Left cardiac atrium (tissue), 4 donors: Measurements from ENCODE around the gene POLR3H. TPM values are rescaled to one million over a fixed set of nuclear protein-coding genes. Genes with fewer than 3 reads are reported as not detected.
"Not testable (repeated sequence)": the region's sequence is repeated elsewhere in the genome, so short reads cannot be mapped to it uniquely, and the experiment has no call there.

Experiments used
- ATAC-seq, 2 donors: fragments of 200-7000 bp; cut with Tn5 transposase; one replicate each; pipeline ENCODE4 v1.9.1; 2020; ENCODE audit warnings: mild to moderate bottlenecking in 2 of 2, moderate library complexity in 2 of 2
- DNase-seq: peaks from one replicate; pipeline ENCODE4 v3.0.0-alpha.2; 2020
- intact Hi-C, 2 donors: fragments of 100-400 bp; cut with DNase I; formaldehyde crosslinking; loops; one replicate each; pipeline versions ENCODE4 v1.14.1 to v1.15.1; 2022 to 2023
- long read RNA-seq: library from polyadenylated mRNA; unstranded; transcript quantifications from one replicate; pipeline ENCODE4 v2.0.0, GENCODE V29; 2021
- total RNA-seq, 2 donors: library from RNA; stranded (reverse); fragmentation: NEBNext Ultra II Directional; extraction: Animal tissue kit (Norgen Biotek cat#: 25700); gene quantifications; one replicate each; pipeline ENCODE4 v1.2.1, GENCODE V29; 2021
- donor health status: DM: no; HTN: yes; CAD: no.
- donor health status: DM: no; HTN: yes; CAD: no; lungs with severe emphysema.
- donor health status: DM: yes; HTN: yes; CAD: no.
- donor health status: Dilated cardiomyopathy.

Gene POLR3H, protein sequence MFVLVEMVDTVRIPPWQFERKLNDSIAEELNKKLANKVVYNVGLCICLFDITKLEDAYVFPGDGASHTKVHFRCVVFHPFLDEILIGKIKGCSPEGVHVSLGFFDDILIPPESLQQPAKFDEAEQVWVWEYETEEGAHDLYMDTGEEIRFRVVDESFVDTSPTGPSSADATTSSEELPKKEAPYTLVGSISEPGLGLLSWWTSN
- 10 to 100 TPM; 25.0 to 34.0 TPM for total RNA-seq
- long read RNA-seq, full-length matches to known transcripts = 31 of 37 reads
- long read RNA-seq, partial matches to known transcripts = 1 of 37 reads
- long read RNA-seq, other reads (novel, unspliced or antisense) = 5 of 37 reads

DNA sequence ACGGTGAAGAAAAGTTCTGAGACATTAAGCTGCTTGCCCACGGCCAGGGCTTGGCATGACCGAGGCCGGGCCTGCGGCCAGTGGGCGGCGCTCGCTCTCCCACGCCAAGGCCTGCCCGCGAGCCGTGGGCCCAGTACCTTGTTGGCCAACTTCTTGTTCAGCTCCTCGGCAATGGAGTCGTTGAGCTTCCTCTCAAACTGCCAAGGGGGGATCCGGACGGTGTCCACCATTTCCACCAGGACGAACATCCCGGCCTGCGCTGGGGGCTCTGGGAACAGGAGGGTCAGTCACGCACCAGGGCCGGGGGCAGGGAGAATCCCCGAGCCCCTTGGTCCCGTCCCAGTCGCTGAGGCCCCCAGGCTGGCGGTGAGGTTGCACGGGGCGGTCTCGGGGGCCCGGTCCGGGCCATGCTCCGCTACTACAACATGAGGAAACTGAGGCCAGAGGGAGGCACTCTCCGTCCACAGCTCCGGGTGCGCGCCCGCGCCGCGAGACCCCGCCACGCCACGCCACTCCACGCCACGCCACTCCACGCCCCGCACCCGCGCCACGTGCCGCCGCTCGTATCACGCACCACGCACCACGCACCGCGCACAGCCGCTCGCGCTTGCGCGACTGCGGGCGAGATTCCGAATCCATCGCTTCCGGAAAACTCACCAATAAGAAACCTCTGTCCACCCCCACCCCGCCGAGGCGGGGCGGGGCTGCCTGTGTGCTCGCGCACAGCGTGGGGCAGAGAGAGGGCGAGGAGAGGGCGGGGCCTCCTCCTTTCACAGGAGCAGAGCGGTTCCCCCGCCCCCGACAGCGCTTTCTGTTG lies at the start of gene POLR3H:
Gene POLR3H (minus strand): TSS at position 617 of the 817 bp plus-strand sequence. CDS start 369 bp downstream, at position 248.
- DNase-seq (peak; percentile 99), ATAC-seq (peak; percentile 99)
- intact Hi-C loops = no loop called here

GRCh38 chr22:41593336-41593960 lies 49.2 kb upstream of the POLR3H start:
- intact Hi-C loops, ATAC-seq, DNase-seq: not testable (repeated sequence)

- DNase-seq (peak; percentile 100), ATAC-seq (peak; percentile 99)
- intact Hi-C loops = no loop called here
These were observed 45.3 kb upstream of the POLR3H start, which contains the start of gene PMM1 for GRCh38 chr22:41589391-41590241. TSS of gene PMM1 (minus strand) at chr22:41589840. CDS start at chr22:41589805, 35 bp downstream.

DNA sequence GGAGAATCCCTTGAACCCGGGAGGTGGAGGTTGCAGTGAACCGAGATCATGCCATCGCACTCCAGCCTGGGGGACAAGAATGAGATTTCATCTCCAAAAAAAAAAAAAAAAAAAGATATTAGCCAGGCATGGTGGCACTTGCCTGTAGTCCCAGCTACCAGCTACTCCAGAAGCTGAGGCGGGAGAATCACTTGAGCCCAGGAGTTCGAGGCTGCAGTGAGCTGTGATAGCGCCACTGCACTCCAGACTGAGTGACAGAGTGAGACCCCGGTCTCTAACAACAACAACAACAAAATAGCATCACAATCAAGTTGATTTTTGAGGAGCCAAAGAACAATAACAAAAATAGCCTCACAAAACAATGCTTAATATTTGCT lies 43.1 kb upstream of the POLR3H start:
- ATAC-seq = no peak
- no peak for DNase-seq
- intact Hi-C loops = no loop called here

DNA sequence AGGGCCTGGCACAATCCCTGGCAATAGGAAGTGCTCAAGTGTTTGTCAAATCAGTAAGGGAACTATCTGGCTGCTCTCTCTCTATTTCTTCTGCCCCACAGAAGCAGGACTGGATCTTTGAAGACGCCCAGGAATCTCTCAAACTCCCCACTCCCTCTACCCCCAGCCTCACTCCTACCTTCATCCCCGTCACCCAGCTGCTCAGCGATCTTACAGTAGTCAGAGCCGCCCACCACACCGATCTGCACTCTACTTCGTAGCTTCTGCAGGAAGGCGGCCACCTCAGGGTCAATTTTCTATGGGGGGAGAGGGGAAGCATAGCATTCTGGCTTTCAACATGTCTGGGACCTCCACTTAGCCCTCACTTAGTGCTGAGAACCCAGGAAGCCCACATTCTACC lies 41.6 kb upstream of the POLR3H start:
- intact Hi-C loops = no loop called here
- no peak for ATAC-seq

DNA sequence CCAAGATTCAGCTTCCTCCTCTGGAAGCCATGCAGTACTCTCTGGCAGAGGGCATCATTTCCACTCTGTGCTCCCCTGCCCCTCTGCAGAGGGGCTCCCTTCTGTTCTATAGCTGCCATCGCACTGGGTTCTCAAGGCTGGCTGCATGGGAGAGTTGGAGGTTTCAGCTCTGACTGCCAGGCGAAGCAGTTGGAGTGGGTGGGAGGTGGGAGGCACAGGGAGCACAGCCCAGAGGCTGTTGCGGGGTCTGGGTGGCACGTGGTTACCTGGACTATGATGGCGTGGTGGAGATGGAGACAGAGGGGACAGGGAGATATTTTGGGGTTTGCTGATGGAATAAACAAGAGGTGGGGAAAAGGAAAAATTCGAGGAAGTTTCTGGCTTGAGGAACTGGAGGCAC lies 40.6 kb upstream of the POLR3H start:
- intact Hi-C loops = no loop called here
- DNase-seq (no peak), ATAC-seq (no peak)

More for the DNA sequence above, 41.6 kb upstream of the POLR3H start:
- DNase-seq = no peak

- intact Hi-C loops = no loop called here
- no peak for ATAC-seq
- no peak for DNase-seq
These were observed 38.4 kb upstream of the POLR3H start for GRCh38 chr22:41582694-41583093.

DNA sequence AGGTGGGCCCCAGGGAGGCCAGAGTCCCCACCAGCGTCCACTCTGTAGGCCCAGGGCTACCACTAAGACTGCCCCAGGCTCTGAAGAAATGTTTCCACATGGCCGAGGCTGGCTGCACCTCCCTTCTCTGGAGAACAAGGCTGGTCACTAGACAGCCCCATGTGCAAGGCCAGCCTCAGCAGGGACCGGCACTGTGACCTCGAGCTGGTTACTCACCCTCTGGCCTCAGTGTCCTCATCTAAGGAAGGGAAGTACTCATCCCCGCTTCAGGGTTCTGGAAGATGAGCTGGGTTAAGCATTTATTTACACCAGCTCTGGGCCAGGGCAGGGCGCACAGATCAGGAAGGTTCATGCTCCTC lies 35.7 kb upstream of the POLR3H start:
- intact Hi-C loops = no loop called here
- DNase-seq (no peak), ATAC-seq (no peak)

DNA sequence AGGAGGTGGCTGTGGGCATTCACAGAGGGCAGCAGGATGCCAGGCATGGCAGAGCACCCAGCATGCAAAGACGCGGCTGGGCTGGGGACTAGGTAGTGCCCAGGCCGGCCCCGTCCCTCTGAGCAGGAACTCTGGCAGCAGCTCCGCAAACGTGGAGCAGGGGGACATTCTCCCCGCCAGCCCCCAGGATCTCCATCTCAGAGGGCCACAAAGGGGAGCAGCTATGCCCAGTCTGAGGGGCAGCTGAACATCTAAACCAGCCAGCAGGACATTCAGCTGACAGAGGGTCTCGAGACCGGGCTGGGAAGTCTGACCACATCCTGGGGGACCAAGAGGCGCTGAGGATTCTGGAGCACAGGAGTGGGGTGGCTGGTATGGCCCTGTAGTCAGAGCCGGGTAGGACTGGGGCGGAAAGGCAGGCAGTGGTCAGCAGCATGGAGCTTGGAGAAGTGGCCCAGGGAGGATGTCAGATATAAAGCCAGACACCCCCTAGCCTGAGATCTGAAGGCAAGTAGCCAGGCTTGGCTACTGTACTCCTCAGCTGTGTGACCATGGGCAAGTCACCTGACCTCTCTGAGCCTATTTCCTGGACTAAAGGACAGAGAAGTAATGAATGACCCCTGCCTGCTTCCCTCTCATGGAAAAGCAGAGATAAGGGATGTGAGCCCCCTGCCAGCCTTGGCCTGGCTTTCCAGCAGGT lies 35.2 kb upstream of the POLR3H start:
- DNase-seq (no peak), ATAC-seq (no peak)
- intact Hi-C loops = no loop called here

DNA sequence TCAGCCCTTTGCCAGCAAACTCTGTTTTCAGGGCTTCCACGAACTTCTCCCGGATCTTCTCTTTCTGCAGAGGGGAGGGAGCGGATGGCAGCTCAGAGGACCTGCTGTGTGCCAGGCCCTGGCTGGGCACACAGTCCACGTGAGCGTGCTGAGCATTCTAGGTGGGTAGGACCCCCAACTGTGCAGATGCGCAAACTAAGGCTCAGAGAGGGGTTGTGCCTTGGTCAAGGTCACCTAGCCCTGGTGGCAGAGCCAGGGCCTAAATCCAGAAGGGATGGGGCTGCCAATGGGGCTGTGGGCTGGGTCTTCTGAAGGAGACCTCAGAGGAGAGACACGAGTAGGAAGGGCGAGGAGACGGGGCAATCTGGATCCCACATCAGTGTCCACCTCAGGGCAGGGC lies 34.5 kb upstream of the POLR3H start:
- DNase-seq = no peak
- no peak for ATAC-seq
- intact Hi-C loops = no loop called here

DNA sequence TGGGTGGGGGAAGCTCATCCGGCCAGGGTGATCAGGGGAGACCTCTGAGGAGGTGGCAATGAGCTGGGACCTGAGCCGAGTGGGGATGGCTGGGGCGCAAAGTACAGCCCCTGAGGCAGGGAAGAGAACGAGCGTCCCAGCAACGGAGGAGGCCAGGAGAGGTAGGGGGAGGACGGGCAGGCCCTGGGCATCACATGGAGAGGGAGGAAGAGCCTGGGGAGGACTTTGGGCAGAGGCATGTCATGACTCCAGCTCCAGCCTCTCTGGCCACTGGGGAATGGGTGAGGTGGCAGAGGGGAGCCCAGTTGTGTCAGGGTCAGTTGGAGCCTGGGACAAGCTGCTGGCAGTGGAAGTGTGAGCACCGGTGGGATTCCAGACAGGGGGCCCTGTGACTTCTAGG lies 33.8 kb upstream of the POLR3H start:
- DNase-seq (no peak), ATAC-seq (no peak)
- intact Hi-C loops = no loop called here

DNA sequence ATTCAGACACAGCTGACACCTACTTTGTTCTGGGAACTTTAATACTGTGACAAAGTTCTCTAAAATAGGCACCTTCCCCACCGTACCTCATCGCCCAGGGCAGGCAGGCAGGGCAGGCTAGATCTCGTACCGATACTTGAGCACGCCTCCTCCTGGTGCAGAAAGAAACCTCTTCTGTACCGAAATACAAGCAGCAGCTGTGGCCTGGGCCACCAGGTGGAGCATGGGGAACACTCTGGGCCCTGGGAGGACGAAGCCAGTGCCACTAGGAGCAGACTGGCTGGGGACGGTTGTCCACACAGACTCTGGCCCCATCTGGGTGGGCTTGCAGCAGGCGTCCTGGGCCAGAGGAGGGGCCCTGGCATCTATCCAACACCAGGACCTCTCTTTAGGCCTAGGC lies 32.6 kb upstream of the POLR3H start:
- intact Hi-C loops = no loop called here
- peak; percentile 62 for DNase-seq
- ATAC-seq = peak; percentile 39 to 65

GRCh38 chr22:41575533-41575932 lies 31.3 kb upstream of the POLR3H start:
- peak in 1 of 2 donors; percentile 1 for ATAC-seq

DNA sequence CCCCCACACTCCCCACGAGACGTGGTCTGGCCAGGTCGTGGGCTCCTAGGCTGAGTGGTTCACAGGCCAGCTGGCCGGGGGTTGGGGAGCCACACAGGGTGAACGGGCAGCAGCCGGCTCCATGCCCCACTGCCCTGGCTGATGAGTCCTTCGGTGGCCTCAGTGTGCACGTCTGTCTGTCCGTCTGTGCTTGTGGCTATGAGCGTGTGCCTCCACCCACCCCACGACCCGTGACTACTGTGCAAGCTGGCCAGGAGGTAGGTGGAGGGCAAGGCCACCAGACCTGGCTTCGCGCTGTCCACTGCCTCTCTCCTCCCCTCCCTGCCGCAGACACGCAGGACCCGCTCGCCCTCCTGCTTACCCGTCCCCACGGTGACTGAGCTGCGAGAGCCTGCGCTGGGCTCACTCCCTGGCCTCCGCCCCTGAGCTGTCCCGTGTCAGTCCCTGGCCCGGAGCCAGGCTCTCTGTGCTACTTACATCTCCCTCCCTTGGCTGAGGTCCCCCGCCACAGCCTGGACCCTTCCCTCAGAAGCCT lies 30.6 kb upstream of the POLR3H start:
- intact Hi-C loops = no loop called here
- DNase-seq = peak; percentile 87

More at GRCh38 chr22:41575533-41575932, 31.3 kb upstream of the POLR3H start:
- intact Hi-C loops = no loop called here
- DNase-seq = no peak

GRCh38 chr22:41573677-41574076 lies 29.4 kb upstream of the POLR3H start:
- no peak for DNase-seq
- intact Hi-C loops = no loop called here
- ATAC-seq = no peak

More for the DNA sequence above, 30.6 kb upstream of the POLR3H start:
- peak; percentile 56 to 83 for ATAC-seq

DNA sequence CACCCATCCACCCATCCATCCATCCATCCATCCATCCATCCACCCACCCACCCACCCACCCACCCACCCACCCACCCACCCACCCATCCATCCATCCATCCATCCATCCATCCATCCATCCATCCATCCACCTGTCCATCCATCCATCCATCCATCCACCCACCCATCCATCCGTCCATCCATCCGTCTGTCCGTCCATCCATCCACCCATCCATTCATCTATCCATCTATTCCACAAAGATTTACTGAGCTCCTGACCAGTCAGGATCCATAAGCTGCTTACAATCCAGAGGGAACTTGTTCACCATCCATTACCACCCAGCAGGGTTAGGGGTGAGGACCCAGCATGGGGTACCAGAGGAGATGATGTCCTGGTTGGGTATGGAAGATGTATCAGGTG lies 28.0 kb upstream of the POLR3H start:
- ATAC-seq, intact Hi-C loops, DNase-seq: not testable (repeated sequence)

- intact Hi-C loops = no loop called here
- DNase-seq (no peak), ATAC-seq (no peak)
These were observed 27.5 kb upstream of the POLR3H start for GRCh38 chr22:41571786-41572185.

GRCh38 chr22:41570221-41570620 lies 26.0 kb upstream of the POLR3H start:
- DNase-seq (no peak), ATAC-seq (no peak)
- intact Hi-C loops = no loop called here
